ENCODE measurements around the gene E2F3. TPM values are rescaled to one million over a fixed set of nuclear protein-coding genes. Genes with fewer than 3 reads are reported as not detected.
A peak's percentile ranks its signal among the peaks of the same experiment; 100 is the strongest.

The E2F3 gene
- total and polyA plus RNA-seq, 2 experiments from 2014 or later, result 11.1 to 12.6 TPM

DNA sequence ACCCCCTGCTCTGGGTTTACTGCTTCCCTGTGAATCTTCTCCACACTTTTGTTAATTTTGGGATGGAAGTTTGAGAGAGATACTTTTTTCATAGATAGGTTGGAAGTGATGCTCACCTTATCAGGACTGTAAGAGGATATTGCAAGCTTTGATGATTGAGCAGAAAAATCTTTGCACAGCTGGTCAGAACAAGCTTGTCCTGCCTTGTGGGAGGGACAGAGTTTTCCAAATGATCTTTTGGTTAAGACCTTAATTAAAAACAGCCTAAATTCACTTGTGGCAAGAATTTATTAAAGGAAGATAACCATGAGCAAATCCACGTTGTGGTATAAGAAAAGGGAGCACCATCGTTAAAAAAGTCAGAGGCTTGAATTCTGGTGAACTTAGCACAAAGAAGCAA is 32.2 kb downstream of the E2F3 start:
- TF ChIP-seq, protein P1, sequence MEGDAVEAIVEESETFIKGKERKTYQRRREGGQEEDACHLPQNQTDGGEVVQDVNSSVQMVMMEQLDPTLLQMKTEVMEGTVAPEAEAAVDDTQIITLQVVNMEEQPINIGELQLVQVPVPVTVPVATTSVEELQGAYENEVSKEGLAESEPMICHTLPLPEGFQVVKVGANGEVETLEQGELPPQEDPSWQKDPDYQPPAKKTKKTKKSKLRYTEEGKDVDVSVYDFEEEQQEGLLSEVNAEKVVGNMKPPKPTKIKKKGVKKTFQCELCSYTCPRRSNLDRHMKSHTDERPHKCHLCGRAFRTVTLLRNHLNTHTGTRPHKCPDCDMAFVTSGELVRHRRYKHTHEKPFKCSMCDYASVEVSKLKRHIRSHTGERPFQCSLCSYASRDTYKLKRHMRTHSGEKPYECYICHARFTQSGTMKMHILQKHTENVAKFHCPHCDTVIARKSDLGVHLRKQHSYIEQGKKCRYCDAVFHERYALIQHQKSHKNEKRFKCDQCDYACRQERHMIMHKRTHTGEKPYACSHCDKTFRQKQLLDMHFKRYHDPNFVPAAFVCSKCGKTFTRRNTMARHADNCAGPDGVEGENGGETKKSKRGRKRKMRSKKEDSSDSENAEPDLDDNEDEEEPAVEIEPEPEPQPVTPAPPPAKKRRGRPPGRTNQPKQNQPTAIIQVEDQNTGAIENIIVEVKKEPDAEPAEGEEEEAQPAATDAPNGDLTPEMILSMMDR (IDR thresholded peaks at IDR 0.05; ENCODE audit: low read depth, low read length), result no peak
- no peaks in the 10 kb centered on the region for H3K27me3 ChIP-seq
- no peak overlapping the region for H3K27ac ChIP-seq
- H3K36me3 ChIP-seq, result no peaks in the 10 kb centered on the region
- H3K4me1 ChIP-seq (ENCODE audit: low read depth), result no peaks in the 10 kb centered on the region
- H3K4me3 ChIP-seq, result no peak overlapping the region
- no peaks in the 10 kb centered on the region for H3K9me3 ChIP-seq (ENCODE audit: low read depth)
- no peak for DNase-seq (ENCODE audit: low read depth in 1 of 2, low spot score in 1 of 2)

DNA sequence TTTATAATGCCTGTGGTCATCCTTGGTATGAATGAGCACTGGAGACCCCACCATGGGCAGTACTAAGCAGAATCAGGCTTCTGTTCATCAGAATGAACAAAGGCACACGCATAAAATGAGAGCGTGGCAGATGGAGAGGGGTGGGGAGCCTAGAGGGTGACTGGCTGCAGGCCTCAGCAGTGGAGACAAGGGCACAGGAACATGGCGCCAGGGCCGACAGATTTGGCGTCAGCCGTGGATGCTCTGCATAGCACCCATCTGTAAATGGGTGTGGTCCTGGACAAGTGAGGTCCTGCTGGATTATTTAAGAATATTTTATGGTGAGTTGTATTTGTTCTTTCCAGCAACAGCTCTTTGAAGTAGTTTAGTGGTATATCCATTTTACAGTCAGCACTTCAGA is 33.1 kb downstream of the E2F3 start:
- Histone ChIP-seq H3K36me3 (no peaks in the 10 kb centered on the region), H3K27me3 (no peaks in the 10 kb centered on the region)
- TF ChIP-seq, protein P1 (IDR thresholded peaks at IDR 0.05; ENCODE audit: low read depth, low read length), result no peak

DNA sequence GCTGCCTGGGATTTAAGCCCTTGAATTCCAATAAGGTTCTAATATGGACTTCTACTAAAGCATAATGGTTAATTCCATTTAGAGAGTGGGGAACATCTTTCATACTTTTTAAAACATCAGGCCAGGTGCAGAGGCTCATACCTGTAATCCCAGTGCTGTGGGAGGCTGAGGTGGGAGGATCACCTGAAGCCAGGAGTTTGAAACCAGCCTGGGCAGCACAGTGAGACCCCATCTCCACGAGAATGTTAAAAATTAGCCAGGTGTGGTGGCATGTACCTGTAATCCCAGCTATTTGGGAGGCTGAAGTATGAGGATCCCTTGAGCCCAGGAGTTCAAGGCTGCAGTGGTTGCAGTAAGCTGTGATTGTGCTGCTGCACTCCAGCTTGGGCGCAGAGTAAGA is 35.0 kb downstream of the E2F3 start:
- TF ChIP-seq, protein P1 (IDR thresholded peaks at IDR 0.05; ENCODE audit: low read depth, low read length), result no peak
- Histone ChIP-seq H3K36me3 (no peaks in the 10 kb centered on the region), H3K27ac (no peak overlapping the region), H3K9me3 (ENCODE audit: low read depth) (no peaks in the 10 kb centered on the region), H3K27me3 (no peaks in the 10 kb centered on the region), H3K4me3 (no peak overlapping the region), H3K4me1 (ENCODE audit: low read depth) (no peaks in the 10 kb centered on the region)
- DNase-seq (ENCODE audit: low read depth in 1 of 2, low spot score in 1 of 2), result no peak

More for the DNA sequence above, 33.1 kb downstream of the E2F3 start:
- Histone ChIP-seq H3K4me1 (ENCODE audit: low read depth) (no peaks in the 10 kb centered on the region), H3K9me3 (ENCODE audit: low read depth) (no peaks in the 10 kb centered on the region), H3K27ac (no peak overlapping the region), H3K4me3 (no peak overlapping the region)
- no peak for DNase-seq (ENCODE audit: low read depth in 1 of 2, low spot score in 1 of 2)

DNA sequence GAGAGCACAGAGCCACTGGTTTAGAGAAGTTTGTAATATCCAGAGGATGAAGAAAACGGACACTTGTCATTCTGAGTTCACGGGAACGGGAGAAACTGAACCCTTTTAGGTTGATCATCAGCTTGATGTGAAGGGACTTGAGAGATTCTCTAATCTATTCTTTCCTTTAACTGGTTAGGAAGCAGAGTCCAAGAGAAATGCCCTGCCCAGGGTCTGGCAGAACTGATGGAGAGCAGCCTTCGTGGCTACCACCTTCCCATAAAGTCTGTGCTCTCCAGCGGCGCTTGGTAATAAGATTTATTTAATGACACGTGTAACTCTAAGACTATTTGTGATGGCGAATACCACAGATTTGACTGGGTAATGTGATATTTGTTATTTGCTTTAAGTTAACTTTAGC is 36.0 kb downstream of the E2F3 start:
- Histone ChIP-seq H3K9me3 (ENCODE audit: low read depth) (no peaks in the 10 kb centered on the region), H3K4me3 (no peak overlapping the region), H3K27me3 (no peaks in the 10 kb centered on the region), H3K4me1 (ENCODE audit: low read depth) (no peaks in the 10 kb centered on the region), H3K27ac (no peak overlapping the region), H3K36me3 (no peaks in the 10 kb centered on the region)
- DNase-seq (ENCODE audit: low read depth in 1 of 2, low spot score in 1 of 2), result no peak
- TF ChIP-seq, protein P1 (IDR thresholded peaks at IDR 0.05; ENCODE audit: low read depth, low read length), result no peak

DNA sequence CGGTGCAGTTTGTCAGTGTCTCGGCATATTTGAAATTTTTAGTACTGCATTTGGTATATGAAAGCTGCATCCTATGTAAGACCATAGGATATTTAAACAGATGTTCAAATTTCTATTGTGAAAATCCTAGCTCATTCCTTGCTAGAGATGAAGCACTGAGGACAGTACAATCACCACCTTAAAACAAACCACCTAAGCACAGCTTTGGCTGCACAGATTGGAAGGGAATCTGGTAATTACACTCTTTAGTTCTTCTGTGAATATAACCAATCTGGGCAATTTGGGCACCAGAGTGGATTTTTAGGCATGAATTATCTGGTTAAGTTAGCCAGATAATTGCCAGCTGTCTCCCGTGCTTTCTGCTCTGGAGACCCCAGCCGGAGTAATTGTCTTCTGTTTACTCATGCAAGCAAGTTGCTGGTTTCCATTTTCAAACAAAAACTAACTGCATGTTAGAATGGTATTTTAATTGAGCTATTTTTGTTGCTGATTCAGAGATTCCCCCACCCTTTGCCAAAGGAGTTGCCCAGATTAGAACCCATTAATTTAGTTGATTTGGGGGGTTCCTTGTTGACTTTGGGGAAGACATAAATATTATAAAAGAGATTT is 36.9 kb downstream of the E2F3 start:
- no peak overlapping the region for H3K4me3 ChIP-seq
- TF ChIP-seq, protein P1 (IDR thresholded peaks at IDR 0.05; ENCODE audit: low read depth, low read length), result no peak
- H3K27me3 ChIP-seq, result no peaks in the 10 kb centered on the region
- peak overlapping the region; percentile 29 for H3K27ac ChIP-seq
- H3K4me1 ChIP-seq (ENCODE audit: low read depth), result no peaks in the 10 kb centered on the region
- no peak for DNase-seq (ENCODE audit: low read depth in 1 of 2, low spot score in 1 of 2)
- no peaks in the 10 kb centered on the region for H3K36me3 ChIP-seq
- no peaks in the 10 kb centered on the region for H3K9me3 ChIP-seq (ENCODE audit: low read depth)
